ENCODE data around the gene SHH.

DNA sequence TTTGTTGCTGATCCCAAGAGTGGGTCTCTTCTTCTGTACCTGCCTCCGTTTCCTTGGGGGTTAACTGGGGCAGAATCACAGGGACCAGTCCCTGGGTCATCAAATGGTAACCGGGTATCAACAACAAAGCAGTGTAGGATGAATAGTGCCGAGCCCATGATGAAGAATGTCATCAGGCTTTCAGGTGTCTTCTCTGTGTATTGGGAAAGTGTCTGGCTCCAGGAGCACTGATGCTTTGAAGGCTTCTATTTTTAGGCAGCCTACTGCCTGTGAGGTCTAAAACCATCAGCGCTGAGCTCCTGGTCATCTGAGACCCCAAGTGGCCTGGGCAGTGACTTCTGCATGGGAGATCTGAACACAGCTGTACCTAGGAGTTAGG is 48.2 kb upstream of the SHH start:
- TF ChIP-seq, protein P1, sequence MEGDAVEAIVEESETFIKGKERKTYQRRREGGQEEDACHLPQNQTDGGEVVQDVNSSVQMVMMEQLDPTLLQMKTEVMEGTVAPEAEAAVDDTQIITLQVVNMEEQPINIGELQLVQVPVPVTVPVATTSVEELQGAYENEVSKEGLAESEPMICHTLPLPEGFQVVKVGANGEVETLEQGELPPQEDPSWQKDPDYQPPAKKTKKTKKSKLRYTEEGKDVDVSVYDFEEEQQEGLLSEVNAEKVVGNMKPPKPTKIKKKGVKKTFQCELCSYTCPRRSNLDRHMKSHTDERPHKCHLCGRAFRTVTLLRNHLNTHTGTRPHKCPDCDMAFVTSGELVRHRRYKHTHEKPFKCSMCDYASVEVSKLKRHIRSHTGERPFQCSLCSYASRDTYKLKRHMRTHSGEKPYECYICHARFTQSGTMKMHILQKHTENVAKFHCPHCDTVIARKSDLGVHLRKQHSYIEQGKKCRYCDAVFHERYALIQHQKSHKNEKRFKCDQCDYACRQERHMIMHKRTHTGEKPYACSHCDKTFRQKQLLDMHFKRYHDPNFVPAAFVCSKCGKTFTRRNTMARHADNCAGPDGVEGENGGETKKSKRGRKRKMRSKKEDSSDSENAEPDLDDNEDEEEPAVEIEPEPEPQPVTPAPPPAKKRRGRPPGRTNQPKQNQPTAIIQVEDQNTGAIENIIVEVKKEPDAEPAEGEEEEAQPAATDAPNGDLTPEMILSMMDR (IDR thresholded peaks at IDR 0.05; ENCODE audit: low read length), result no peak
- TF ChIP-seq EZH2 (optimal IDR thresholded peaks at IDR 0.05; ENCODE audit: low read depth, low read length), result no peak
- TF ChIP-seq EZH2phosphoT487 (IDR thresholded peaks at IDR 0.05; ENCODE audit: low read length), result no peak

Measured in MM.1S (cell line).